Keratinocyte (primary cell): Measurements from ENCODE around the gene FCSK. TPM values are rescaled to one million over a fixed set of nuclear protein-coding genes. Genes with fewer than 3 reads are reported as not detected.

Source experiments
- DNase-seq: peaks from one replicate; pipeline ENCODE4 v3.0.0-alpha.2; 2011; ENCODE audit warnings: low read depth, missing footprints, low spot score
- FAIRE-seq: peaks from 2 replicates; lab custom pipeline; 2011; peaks lifted over from hg19 to GRCh38; lab: Jason Lieb, UNC
- H2AFZ ChIP-seq: 2 replicates; pipeline ENCODE4 v1.6.0; 2012; ENCODE audit warnings: low read length, control low read depth, inconsistent platforms; ENCODE audit not compliant: control insufficient read depth
- H3K27ac ChIP-seq: 2 replicates; pipeline ENCODE4 v1.5.1; 2011; ENCODE audit warnings: low read length; ENCODE audit not compliant: control insufficient read depth, insufficient read depth
- H3K27me3 ChIP-seq: 3 replicates; pipeline ENCODE4 v1.6.0; 2011; ENCODE audit warnings: low read length; ENCODE audit not compliant: control insufficient read depth, insufficient read depth; ENCODE audit errors: extremely low read depth
- H3K36me3 ChIP-seq, 2 experiments: 2 replicates in 1 of 2; 3 replicates in 1 of 2; pipeline ENCODE4 v1.5.1; 2011; ENCODE audit warnings: low read length in 2 of 2, mild to moderate bottlenecking in 1 of 2; ENCODE audit not compliant: control insufficient read depth in 2 of 2, insufficient read depth in 2 of 2; ENCODE audit errors: extremely low read depth in 1 of 2
- H3K4me1 ChIP-seq: 3 replicates; pipeline ENCODE4 v1.5.1; 2011; ENCODE audit warnings: low read length; ENCODE audit not compliant: control insufficient read depth, insufficient read depth; ENCODE audit errors: extremely low read depth
- H3K4me2 ChIP-seq: 3 replicates; pipeline ENCODE4 v1.6.0; 2011; ENCODE audit warnings: low read depth, low read length; ENCODE audit not compliant: control insufficient read depth, insufficient read depth; ENCODE audit errors: extremely low read depth
- H3K4me3 ChIP-seq, 3 experiments: fragments of 200-600 bp in 1 of 3; sonication (generic) in 1 of 3; 2 replicates in 2 of 3; 3 replicates in 1 of 3; pipeline ENCODE4 v1.5.1; 2011 to 2016; ENCODE audit warnings: low read length in 3 of 3, mild to moderate bottlenecking in 3 of 3, control low read depth in 2 of 3, inconsistent platforms in 1 of 3, low read depth in 1 of 3, mixed read lengths in 1 of 3, mixed run types in 1 of 3, moderate library complexity in 1 of 3; ENCODE audit not compliant: control insufficient read depth in 2 of 3, insufficient read depth in 2 of 3; ENCODE audit errors: extremely low read depth in 1 of 3
- H3K79me2 ChIP-seq: 2 replicates; pipeline ENCODE4 v1.6.0; 2012; ENCODE audit warnings: low read length; ENCODE audit not compliant: control insufficient read depth, insufficient read depth
- H3K9ac ChIP-seq: 3 replicates; pipeline ENCODE4 v1.6.0; 2011; ENCODE audit warnings: low read length; ENCODE audit not compliant: control insufficient read depth, insufficient read depth; ENCODE audit errors: extremely low read depth
- H3K9me1 ChIP-seq: 3 replicates; pipeline ENCODE4 v1.6.0; 2011; ENCODE audit warnings: low read length; ENCODE audit not compliant: control insufficient read depth, insufficient read depth; ENCODE audit errors: extremely low read depth
- H3K9me3 ChIP-seq: 2 replicates; pipeline ENCODE4 v1.5.1; 2012; ENCODE audit warnings: low read depth, low read length; ENCODE audit not compliant: control insufficient read depth
- H4K20me1 ChIP-seq: 3 replicates; pipeline ENCODE4 v1.6.0; 2011; ENCODE audit warnings: low read length; ENCODE audit not compliant: control insufficient read depth, insufficient read depth; ENCODE audit errors: extremely low read depth
- CTCF ChIP-seq, 3 experiments: IDR thresholded peaks in 1 of 3; conservative IDR thresholded peaks in 1 of 3; optimal IDR thresholded peaks in 1 of 3; 2 replicates in 2 of 3; 3 replicates in 1 of 3; pipeline versions ENCODE3 to v1.5.1; 2011; ENCODE audit warnings: low read length in 3 of 3, mild to moderate bottlenecking in 3 of 3, moderate library complexity in 2 of 3, control low read depth in 1 of 3, inconsistent platforms in 1 of 3; ENCODE audit not compliant: insufficient read depth in 2 of 3; ENCODE audit errors: extremely low read depth in 1 of 3
- EZH2 ChIP-seq: IDR thresholded peaks from one replicate; pipeline ENCODE4 v1.6.1; 2012; ENCODE audit warnings: inconsistent platforms, mild to moderate bottlenecking, low read length, moderate library complexity
- dilution Hi-C: fragments of 300-500 bp; cut with MboI; formaldehyde crosslinking; loops from one replicate; pipeline ENCODE4 v1.7.0; 2020; ENCODE audit warnings: low sequenced_read_pairs; ENCODE audit not compliant: extremely low pct_ligation_motif_present
- polyA plus RNA-seq, 5 experiments: library from polyadenylated mRNA; depleted of rRNA in 3 of 5; stranded (reverse) in 3 of 5; stranded (forward) in 1 of 5; unstranded in 1 of 5; fragments of >200 nt; gene quantifications; 1 replicate in 1 of 5; 2 replicates in 3 of 5; 3 replicates in 1 of 5; pipeline versions ENCODE4 v1.2.1 to v1.2.3, GENCODE V29; 2011 to 2012; ENCODE audit warnings: missing spikeins in 2 of 5, low read depth in 1 of 5, low replicate concordance in 1 of 5

Gene FCSK
- polyA plus RNA-seq, 1 donor (not counting 4 experiments of a cell fraction or from before 2014, with no cell fraction given) = 6.5 TPM

DNA sequence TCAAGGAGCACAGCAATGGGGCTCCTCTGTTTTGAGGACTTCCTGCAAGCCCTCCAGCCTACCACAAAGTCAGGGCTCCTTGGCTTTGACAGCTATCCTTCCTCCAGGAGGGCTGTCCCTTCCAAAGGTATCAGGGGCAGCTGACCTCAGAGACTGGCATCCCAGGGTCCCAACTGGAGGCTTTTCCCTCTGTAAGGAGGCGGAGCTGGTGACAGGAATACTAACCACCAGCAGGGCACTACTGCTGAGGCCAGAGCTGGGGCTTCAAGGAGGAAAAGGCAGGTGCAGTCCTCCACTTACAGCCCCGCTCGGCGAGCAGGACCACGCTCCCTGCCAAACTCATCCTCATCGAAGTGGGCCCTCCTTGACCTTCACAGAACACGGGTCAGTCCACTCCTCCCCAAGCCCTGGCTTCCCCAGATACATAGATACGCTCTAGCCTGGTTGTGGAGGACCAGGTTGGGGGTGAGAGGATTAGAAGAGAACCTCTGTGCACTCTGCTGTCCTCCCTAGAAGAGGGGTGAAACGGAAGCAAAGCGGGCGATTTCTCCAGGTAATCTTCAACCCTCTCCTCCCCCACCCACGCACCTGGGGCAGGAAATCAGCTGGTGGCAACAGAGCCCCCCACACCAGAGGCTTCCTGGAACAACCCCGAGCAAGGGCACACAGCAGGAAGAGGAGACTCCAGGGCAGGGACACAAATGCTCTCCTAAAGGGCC lies 36.0 kb upstream of the FCSK start:
- no peaks in the 10 kb centered on the region for H3K9me3 ChIP-seq
- no peaks in the 10 kb centered on the region for H4K20me1 ChIP-seq
- no peaks in the 10 kb centered on the region for H3K79me2 ChIP-seq
- H3K4me3 ChIP-seq = no peak overlapping the region
- TF ChIP-seq EZH2 (no peak), CTCF (optimal IDR thresholded peaks at IDR 0.05 in 1 of 3, IDR thresholded peaks at IDR 0.05 in 1 of 3, conservative IDR thresholded peaks at IDR 0.05 in 1 of 3; ENCODE audit: extremely low read depth in 1 of 3, insufficient read depth in 2 of 3, low read length in 3 of 3) (no peak)
- H2AFZ ChIP-seq = no peak overlapping the region
- dilution Hi-C loops = no loop called here
- H3K4me1 ChIP-seq = no peaks in the 10 kb centered on the region
- H3K9ac ChIP-seq = no peak overlapping the region
- H3K27me3 ChIP-seq = no peaks in the 10 kb centered on the region
- H3K36me3 ChIP-seq = no peaks in the 10 kb centered on the region
- H3K9me1 ChIP-seq = peaks cover 2% of the 10 kb centered on the region
- H3K27ac ChIP-seq = no peak overlapping the region
- DNase-seq = no peak
- no peak overlapping the region for H3K4me2 ChIP-seq
- FAIRE-seq = no peak

GRCh38 chr16:70418993-70419318 lies 35.4 kb upstream of the FCSK start:
- Histone ChIP-seq H3K36me3 (no peaks in the 10 kb centered on the region), H3K4me2 (no peak overlapping the region), H3K4me3 (no peak overlapping the region), H3K9me3 (no peaks in the 10 kb centered on the region), H3K9me1 (peaks cover 2% of the 10 kb centered on the region), H3K79me2 (no peaks in the 10 kb centered on the region), H4K20me1 (no peaks in the 10 kb centered on the region), H3K27me3 (no peaks in the 10 kb centered on the region), H3K4me1 (no peaks in the 10 kb centered on the region), H3K27ac (no peak overlapping the region), H3K9ac (no peak overlapping the region), H2AFZ (no peak overlapping the region)
- dilution Hi-C loops = no loop called here
- FAIRE-seq (no peak), DNase-seq (no peak)
- no peak for TF ChIP-seq CTCF (optimal IDR thresholded peaks at IDR 0.05 in 1 of 3, IDR thresholded peaks at IDR 0.05 in 1 of 3, conservative IDR thresholded peaks at IDR 0.05 in 1 of 3; ENCODE audit: extremely low read depth in 1 of 3, insufficient read depth in 2 of 3, low read length in 3 of 3)
